IMR-90 (cell line): Measurements from ENCODE around the gene BFAR. TPM values are rescaled to one million over a fixed set of nuclear protein-coding genes. Genes with fewer than 3 reads are reported as not detected.

Experiments
- ATAC-seq: fragments of 200-7000 bp; cut with Tn5 transposase; 2 replicates; pipeline ENCODE4 v1.9.1; 2020; ENCODE audit warnings: low read depth, mild to moderate bottlenecking, moderate library complexity
- BruUV-seq: library from RNA; stranded (reverse); fragments of 400-500 nt; replicated peaks from 2 replicates; lab custom pipeline; 2021; lab: Mats Ljungman, UMichigan
- CTCF ChIA-PET: fragments of 300-600 bp; formaldehyde crosslinking; extraction: SDS; loops from one replicate; lab custom pipeline; 2021; ENCODE audit warnings: antibody characterized with exemption; lab: Yijun Ruan, JAX
- POLR2A ChIA-PET: fragments of 300-600 bp; sonication (Branson Sonifier 250); formaldehyde crosslinking; loops from one replicate; lab custom pipeline; 2022; ENCODE audit warnings: antibody characterized with exemption; ENCODE audit not compliant: unreplicated experiment; lab: Charles Lee
- DNase-seq: peaks from one replicate; pipeline ENCODE4 v3.0.0; 2013
- H2AFZ ChIP-seq: replicated peaks from 2 replicates; pipeline ENCODE3; 2013; ENCODE audit warnings: low read length, mild to moderate bottlenecking; ENCODE audit not compliant: poor library complexity
- H2AK5ac ChIP-seq: 2 replicates; pipeline ENCODE4 v1.6.1; 2013; ENCODE audit warnings: low read depth, low read length, inconsistent platforms
- H2AK9ac ChIP-seq: replicated peaks from 2 replicates; pipeline ENCODE3; 2013; ENCODE audit warnings: mild to moderate bottlenecking, low read depth, low read length, moderate library complexity; ENCODE audit not compliant: poor library complexity
- H2BK120ac ChIP-seq: 2 replicates; pipeline ENCODE4 v1.6.1; 2013; ENCODE audit warnings: low read depth, low read length, inconsistent platforms
- H2BK15ac ChIP-seq: 3 replicates; pipeline ENCODE4 v1.6.1; 2013; ENCODE audit warnings: low read depth, low read length, inconsistent platforms
- H2BK20ac ChIP-seq: 2 replicates; pipeline ENCODE4 v1.6.1; 2013; ENCODE audit warnings: low read depth, mild to moderate bottlenecking, inconsistent platforms, low read length, moderate library complexity
- H2BK5ac ChIP-seq: 2 replicates; pipeline ENCODE4 v1.6.1; 2013; ENCODE audit warnings: mild to moderate bottlenecking, low read depth, low read length, inconsistent platforms; ENCODE audit not compliant: poor library complexity, severe bottlenecking
- H3K14ac ChIP-seq: replicated peaks from 2 replicates; pipeline ENCODE4 v1.6.1; 2013; ENCODE audit warnings: low read depth, low read length, inconsistent platforms
- H3K18ac ChIP-seq: 2 replicates; pipeline ENCODE4 v1.6.1; 2013; ENCODE audit warnings: low read depth, low read length, control low read depth
- H3K23ac ChIP-seq: 2 replicates; pipeline ENCODE4 v1.6.1; 2013; ENCODE audit warnings: low read depth, low read length, inconsistent platforms
- H3K27ac ChIP-seq: 2 replicates; pipeline ENCODE4 v1.5.1; 2013; ENCODE audit warnings: mild to moderate bottlenecking, control low read depth, low read length; ENCODE audit not compliant: insufficient read depth
- H3K27me3 ChIP-seq: 2 replicates; pipeline ENCODE4 v1.6.1; 2013; ENCODE audit warnings: low read length; ENCODE audit not compliant: control insufficient read depth, insufficient read depth
- H3K36me3 ChIP-seq: 2 replicates; pipeline ENCODE4 v1.6.1; 2013; ENCODE audit warnings: low read length, mixed read lengths; ENCODE audit not compliant: control insufficient read depth, insufficient read depth
- H3K4ac ChIP-seq: 2 replicates; pipeline ENCODE4 v1.6.1; 2013; ENCODE audit warnings: low read depth, low read length, inconsistent platforms
- H3K4me1 ChIP-seq: 2 replicates; pipeline ENCODE4 v1.6.1; 2013; ENCODE audit warnings: low read length, mixed read lengths; ENCODE audit not compliant: control insufficient read depth, insufficient read depth
- H3K4me2 ChIP-seq: 2 replicates; pipeline ENCODE4 v1.6.1; 2013; ENCODE audit warnings: low read depth, mild to moderate bottlenecking, control low read depth, low read length, moderate library complexity
- H3K4me3 ChIP-seq: 2 replicates; pipeline ENCODE4 v1.5.1; 2013; ENCODE audit warnings: low read depth, mild to moderate bottlenecking, control low read depth, low read length, moderate library complexity; ENCODE audit not compliant: insufficient read depth
- H3K56ac ChIP-seq: 2 replicates; pipeline ENCODE4 v1.6.1; 2013; ENCODE audit warnings: low read length, inconsistent platforms; ENCODE audit not compliant: insufficient read depth; ENCODE audit errors: extremely low read depth
- H3K79me1 ChIP-seq, 2 experiments: 2 replicates each; pipeline ENCODE4 v1.6.1; 2013; ENCODE audit warnings: low read length in 2 of 2, inconsistent platforms in 1 of 2, low read depth in 1 of 2
- H3K9ac ChIP-seq: 2 replicates; pipeline ENCODE4 v1.6.1; 2013; ENCODE audit warnings: low read depth, low read length, control low read depth
- H3K9me1 ChIP-seq: 2 replicates; pipeline ENCODE4 v1.6.1; 2013; ENCODE audit warnings: low read length, inconsistent platforms; ENCODE audit not compliant: insufficient read depth
- H3K9me3 ChIP-seq: 2 replicates; pipeline ENCODE4 v1.6.1; 2013; ENCODE audit warnings: low read length; ENCODE audit not compliant: control insufficient read depth, insufficient read depth
- H4K20me1 ChIP-seq: 2 replicates; pipeline ENCODE4 v1.6.1; 2013; ENCODE audit warnings: low read length, inconsistent platforms; ENCODE audit not compliant: insufficient read depth
- H4K5ac ChIP-seq: 2 replicates; pipeline ENCODE4 v1.6.1; 2013; ENCODE audit warnings: mild to moderate bottlenecking, low read depth, low read length, control low read depth
- H4K8ac ChIP-seq, 2 experiments: 2 replicates each; pipeline ENCODE4 v1.6.1; 2013; ENCODE audit warnings: low read depth in 2 of 2, low read length in 2 of 2, control low read depth in 1 of 2, inconsistent platforms in 1 of 2
- H4K91ac ChIP-seq: 2 replicates; pipeline ENCODE4 v1.6.1; 2013; ENCODE audit warnings: low read depth, low read length, inconsistent platforms; ENCODE audit not compliant: insufficient read depth
- CHD1 ChIP-seq: IDR thresholded peaks from 2 replicates; pipeline ENCODE4 v1.6.1; 2012; ENCODE audit warnings: low read depth, low read length, improper control_type of control experiment
- WGBS, 2 experiments: methylation state at CpG; one replicate each; pipeline versions ENCODE4 v1.1.5 to v1.1.7; 2013; ENCODE audit warnings: missing lambda C conversion rate in 2 of 2; ENCODE audit not compliant: insufficient read length in 1 of 2; ENCODE audit errors: extremely low coverage in 2 of 2; 5-methylcytosine and 5-hydroxymethylcytosine counted together
- dilution Hi-C: fragments of 300-500 bp; cut with HindIII; formaldehyde crosslinking; loops from one replicate; pipeline ENCODE4 v1.14.3; 2018; ENCODE audit warnings: low sequenced_read_pairs; ENCODE audit not compliant: unreplicated experiment
- in situ Hi-C: fragments of 300-500 bp; cut with MboI; formaldehyde crosslinking; loops from 3 replicates; pipeline ENCODE4 v1.14.3; 2019; ENCODE audit warnings: low sequenced_read_pairs, inconsistent platforms, mixed read lengths
- intact Hi-C: fragments of 100-400 bp; cut with micrococcal nuclease; formaldehyde crosslinking; loops from 2 replicates; pipeline ENCODE4 v1.10.0; 2022
- polyA plus RNA-seq, 3 experiments: library from polyadenylated mRNA; depleted of rRNA; stranded (reverse); fragments of >200 nt; gene quantifications; 2 replicates each; pipeline ENCODE4 v1.2.3, GENCODE V29; 2012; ENCODE audit warnings: low replicate concordance in 1 of 3
- total RNA-seq: library from RNA; depleted of rRNA; stranded (reverse); fragments of >200 nt; gene quantifications from 2 replicates; pipeline ENCODE4 v1.2.3, GENCODE V29; 2012

Gene BFAR
- total and polyA plus RNA-seq, 2 of the 4 experiments (the other 2 are of a cell fraction) = 46.6 to 56.5 TPM

DNA sequence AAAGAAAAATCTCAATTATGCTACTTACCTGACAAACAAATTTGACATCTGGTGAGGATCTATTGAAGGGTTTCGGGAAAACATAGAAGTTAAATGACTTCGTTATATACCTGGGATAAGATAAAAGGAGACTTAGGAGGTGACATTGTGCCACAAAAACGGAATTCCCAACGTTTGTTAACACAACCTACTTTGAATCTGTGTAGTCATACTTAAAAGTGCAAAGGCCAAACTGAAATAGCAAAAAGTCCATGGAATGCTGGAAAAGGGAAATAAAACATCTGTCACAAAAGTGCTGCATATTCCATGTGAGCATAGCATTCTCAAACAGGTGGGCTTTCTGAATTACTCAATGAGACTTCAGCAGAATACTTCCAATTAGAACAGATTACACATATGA is 5.7 kb upstream of the BFAR start:
- 92% methylated on average over 2 of the region's 4 CpGs; no CpG with 5 or more reads in 1 of the 2 experiments for WGBS, 2 experiments
- H3K79me1 ChIP-seq = peaks cover 13 to 22% of the 10 kb centered on the region in 2 experiments
- no peak overlapping the region for H2BK20ac ChIP-seq
- H3K56ac ChIP-seq = no peak overlapping the region
- H2AK5ac ChIP-seq = no peak overlapping the region
- H3K4me1 ChIP-seq = peaks cover 4% of the 10 kb centered on the region
- H3K36me3 ChIP-seq = peaks cover 21% of the 10 kb centered on the region
- no peak overlapping the region for H2BK5ac ChIP-seq
- no peak overlapping the region for H4K91ac ChIP-seq
- no peak overlapping the region for H2BK120ac ChIP-seq
- in situ Hi-C loops (loop anchor here (25.0 kb wide), 1 partner anchor 335 kb away; no protein-coding TSS in a partner anchor), intact Hi-C loops (no loop called here), dilution Hi-C loops (no loop called here)
- H3K9me1 ChIP-seq = no peaks in the 10 kb centered on the region; the same call in 1 of the 2 replicates
- CTCF ChIA-PET = no interaction called here
- no peak overlapping the region for H3K18ac ChIP-seq
- H4K5ac ChIP-seq = no peak overlapping the region
- H3K4me3 ChIP-seq = no peak overlapping the region
- no peak overlapping the region for H3K27ac ChIP-seq
- H3K27me3 ChIP-seq = no peaks in the 10 kb centered on the region
- POLR2A ChIA-PET = interaction anchor here (0.7 kb wide), 1 partner anchor 882 kb away, joined by 3 read pairs; no protein-coding TSS in a partner anchor
- BruUV-seq = no TSS peak
- no peaks in the 10 kb centered on the region for H4K20me1 ChIP-seq
- no peak overlapping the region for H3K14ac ChIP-seq
- no peak overlapping the region for H2BK15ac ChIP-seq
- TF ChIP-seq CHD1 = no peak
- no peak overlapping the region for H3K9ac ChIP-seq
- H3K4me2 ChIP-seq = no peak overlapping the region
- ATAC-seq (no peak), DNase-seq (no peak)
- H4K8ac ChIP-seq = no peak overlapping the region
- no peak overlapping the region for H2AK9ac ChIP-seq
- H3K9me3 ChIP-seq = no peaks in the 10 kb centered on the region
- no peak overlapping the region for H2AFZ ChIP-seq
- H3K23ac ChIP-seq = no peak overlapping the region
- H3K4ac ChIP-seq = no peak overlapping the region
